Activated CD8-positive, alpha-beta memory T cell treated with anti-CD3 and anti-CD28 coated beads for 36 hours (primary cell): ENCODE results near the gene CORO2B. TPM values are rescaled to one million over a fixed set of nuclear protein-coding genes. Genes with fewer than 3 reads are reported as not detected.

Source experiments
- CTCF ChIA-PET: fragments of 350-600 bp; sonication (Branson Sonifier 250); formaldehyde crosslinking; loops from one replicate; lab custom pipeline; 2021; ENCODE audit warnings: antibody characterized with exemption; lab: Charles Lee
- POLR2A ChIA-PET: fragments of 350-600 bp; sonication (Branson Sonifier 250); formaldehyde crosslinking; loops from one replicate; lab custom pipeline; 2021; ENCODE audit warnings: antibody characterized with exemption; lab: Charles Lee
- total RNA-seq, 2 experiments: library from RNA; stranded (reverse); gene quantifications; one replicate each; pipeline ENCODE4 v1.2.3, GENCODE V29; 2021

CORO2B gene
- total RNA-seq, 2 experiments from 2014 or later, result 0.08 TPM; not detected in 1

DNA sequence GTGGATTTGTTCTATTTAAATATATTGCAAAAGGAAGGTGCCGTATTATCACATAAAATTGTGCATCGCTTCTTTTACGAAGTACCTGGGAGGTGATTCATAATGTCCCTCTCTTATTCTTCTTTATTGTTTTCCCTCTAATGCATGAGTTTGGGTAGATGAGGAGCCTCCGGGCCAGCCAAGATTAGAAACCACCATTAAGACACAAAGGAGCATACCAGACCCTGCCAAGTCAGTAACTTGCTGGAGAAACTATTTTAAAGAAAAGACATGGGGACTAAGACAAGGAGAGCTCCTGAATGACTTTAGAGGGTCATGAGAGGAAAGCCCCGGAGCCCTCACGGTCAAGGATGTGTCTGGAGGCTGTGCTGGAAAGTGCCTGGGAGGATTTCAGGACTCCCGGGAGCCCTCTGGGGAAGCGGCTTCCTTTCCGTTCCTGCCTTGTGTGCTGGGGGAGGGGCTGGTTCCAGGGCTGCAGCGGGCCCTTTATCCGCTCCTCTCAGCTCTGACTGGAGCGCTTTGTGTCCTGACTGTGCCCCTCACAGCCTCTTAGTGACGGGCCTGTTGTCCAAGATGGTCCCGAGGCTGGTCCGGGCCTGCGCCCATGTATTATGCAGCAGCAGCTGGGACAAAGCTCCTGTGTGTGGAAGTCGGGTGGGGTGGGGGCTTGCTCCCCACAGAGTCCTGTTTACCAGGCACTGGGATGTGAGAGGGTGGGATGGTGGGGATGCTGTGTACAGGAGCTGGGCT lies 35.7 kb downstream of the CORO2B start:
- CTCF ChIA-PET, result no interaction called here
- POLR2A ChIA-PET, result no interaction called here

DNA sequence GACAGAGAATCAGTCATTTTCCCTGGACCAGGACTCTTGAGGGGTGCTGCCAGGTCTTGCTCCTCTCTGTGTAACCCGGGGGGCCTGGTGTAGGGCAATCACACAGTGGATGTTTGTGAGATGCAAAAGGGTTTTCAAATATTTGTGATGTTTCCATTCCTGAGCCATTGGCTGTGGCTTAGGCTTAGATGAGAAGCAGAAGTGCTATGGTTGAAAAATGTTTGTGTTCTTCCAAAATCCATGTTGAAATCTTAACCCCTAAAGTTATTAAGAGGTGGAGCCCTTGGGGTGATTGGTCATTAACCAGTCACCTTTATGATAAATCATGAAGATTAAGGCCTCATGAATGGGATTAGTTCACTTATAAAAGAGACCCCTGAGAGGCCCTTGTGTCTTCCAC lies 36.5 kb downstream of the CORO2B start:
- CTCF ChIA-PET, result no interaction called here
- POLR2A ChIA-PET, result no interaction called here

DNA sequence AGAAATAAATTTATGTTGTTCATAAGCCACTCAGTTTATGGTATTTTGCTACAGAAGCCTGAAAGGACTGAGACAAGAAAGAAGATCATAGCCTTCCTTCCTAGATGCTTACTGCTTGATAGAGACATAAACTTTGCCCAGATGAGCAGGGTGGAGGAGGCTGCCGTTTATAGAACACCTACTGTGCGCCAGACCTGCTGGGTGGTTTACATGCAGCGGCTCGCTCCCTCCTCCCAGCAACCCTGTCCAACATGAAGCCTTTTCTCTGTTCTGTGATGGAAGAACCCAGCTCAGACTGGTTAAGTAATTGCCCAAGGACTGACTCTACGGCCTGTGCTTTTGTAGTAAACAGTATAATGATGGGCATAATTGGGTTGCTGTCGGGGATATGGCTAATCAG lies 37.0 kb downstream of the CORO2B start:
- ChIA-PET CTCF (no interaction called here), POLR2A (no interaction called here)

DNA sequence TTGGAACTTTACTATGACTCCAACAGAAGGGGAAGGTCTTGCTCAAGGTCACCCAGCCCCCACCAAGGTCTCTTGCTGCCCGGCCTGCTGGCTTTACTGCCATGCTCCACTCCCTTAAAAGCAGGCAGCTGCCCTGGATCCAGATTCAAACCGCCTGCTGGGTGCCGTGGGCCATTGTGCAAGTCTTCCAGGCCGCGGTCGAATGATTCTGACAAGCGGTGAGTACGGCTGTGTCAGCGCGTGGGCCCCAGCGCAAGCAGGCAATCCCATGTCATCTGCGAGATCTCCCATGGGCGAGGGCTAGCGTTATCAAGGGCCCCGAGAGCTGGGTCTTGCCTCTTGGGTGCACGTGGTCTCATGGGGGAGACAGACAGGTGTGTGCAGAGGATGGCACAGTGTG lies 37.6 kb downstream of the CORO2B start:
- ChIA-PET CTCF (no interaction called here), POLR2A (no interaction called here)

DNA sequence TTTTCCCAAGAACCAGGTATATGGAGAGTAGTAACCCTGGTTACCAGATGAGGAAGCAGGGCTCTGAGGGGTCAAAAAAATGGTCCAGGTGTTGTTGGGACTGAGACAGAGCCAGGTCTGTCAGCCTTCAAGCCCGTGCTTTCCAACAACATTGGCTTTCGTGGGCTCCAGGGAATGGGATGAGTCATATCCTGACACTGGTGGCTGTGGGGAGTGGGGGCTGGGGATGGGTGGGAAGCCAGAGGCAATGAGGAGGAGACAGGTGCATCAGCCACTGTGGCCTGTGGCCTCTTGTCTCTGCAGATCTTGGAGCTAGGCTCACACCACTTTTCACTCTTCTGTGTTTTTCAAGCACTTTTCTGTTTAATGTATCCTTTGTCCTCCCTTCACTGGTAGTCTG lies 38.2 kb downstream of the CORO2B start:
- ChIA-PET CTCF (no interaction called here), POLR2A (no interaction called here)

DNA sequence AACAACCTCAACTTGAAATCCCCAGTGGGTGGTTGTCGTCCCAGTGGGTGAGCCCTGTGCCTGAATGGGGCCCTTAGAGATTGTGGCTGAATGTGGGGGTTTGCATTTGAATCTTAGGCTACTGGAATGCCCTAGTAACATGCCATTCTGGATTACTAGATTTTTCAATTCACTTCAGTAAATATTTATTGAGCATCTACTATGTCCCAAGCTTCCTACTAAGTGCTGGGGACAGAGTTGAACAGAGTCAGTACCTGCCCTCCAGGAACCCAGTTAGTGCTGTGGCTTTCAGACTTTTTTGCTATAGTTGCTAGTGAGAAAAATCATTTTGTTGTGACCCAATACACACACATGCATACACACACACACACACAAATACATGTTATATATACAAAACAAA lies 39.0 kb downstream of the CORO2B start:
- ChIA-PET CTCF (no interaction called here), POLR2A (no interaction called here)

DNA sequence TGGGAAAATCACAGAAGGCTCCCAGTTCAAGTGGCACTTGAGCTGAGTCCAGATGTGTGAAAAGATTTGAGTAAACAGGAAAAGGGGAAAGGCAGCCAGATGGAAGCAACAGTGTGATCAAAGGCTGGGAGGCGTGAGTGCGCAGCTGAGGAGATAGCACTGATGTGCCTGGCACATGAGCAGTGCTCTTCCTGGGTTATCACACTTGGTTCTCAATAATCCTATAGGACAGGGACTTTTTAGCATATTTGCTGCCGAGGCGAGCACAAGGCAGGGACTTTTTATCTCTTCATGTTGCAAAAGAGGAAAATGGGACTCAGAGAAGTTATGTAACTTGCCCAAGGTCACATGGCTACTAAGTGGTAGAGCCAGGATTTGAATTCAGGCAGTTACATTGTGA lies 39.6 kb downstream of the CORO2B start:
- ChIA-PET POLR2A (no interaction called here), CTCF (no interaction called here)

DNA sequence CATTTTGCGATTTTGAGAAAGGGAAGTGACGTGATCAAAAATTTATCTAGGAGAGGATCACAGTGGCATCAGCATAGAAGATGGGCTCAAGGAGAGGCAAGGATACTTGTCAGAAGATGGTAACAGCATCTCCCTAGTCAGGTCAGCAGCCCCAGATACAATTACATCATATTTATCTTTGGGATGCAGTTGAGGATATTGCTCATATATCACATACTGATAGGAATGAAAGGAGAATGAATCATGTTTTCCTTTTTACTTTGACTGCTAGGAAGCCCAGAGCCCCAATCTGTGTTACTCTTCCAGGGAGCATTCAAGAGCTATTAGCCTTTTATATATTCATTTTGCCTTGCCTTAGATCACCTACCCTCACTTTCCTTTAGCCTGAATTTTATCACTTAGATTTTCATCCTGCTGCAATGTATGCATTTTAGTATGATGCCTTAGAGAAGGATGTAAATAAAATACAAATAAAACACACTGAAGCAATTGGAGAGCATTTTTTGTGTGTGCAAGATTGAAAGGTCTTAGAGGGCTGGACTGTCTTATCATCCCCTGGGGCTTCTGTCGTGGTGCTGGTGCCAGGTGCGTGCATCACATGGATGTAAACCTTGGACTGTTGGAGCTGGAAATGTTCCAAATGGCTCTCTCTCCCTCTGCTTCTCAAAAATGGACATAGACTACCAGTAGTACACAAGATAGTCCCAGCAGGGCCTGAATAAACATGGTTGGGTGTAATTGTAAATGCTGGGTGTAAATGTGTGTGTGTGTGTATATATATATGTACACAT lies 40.3 kb downstream of the CORO2B start:
- CTCF ChIA-PET, result no interaction called here
- POLR2A ChIA-PET, result no interaction called here

DNA sequence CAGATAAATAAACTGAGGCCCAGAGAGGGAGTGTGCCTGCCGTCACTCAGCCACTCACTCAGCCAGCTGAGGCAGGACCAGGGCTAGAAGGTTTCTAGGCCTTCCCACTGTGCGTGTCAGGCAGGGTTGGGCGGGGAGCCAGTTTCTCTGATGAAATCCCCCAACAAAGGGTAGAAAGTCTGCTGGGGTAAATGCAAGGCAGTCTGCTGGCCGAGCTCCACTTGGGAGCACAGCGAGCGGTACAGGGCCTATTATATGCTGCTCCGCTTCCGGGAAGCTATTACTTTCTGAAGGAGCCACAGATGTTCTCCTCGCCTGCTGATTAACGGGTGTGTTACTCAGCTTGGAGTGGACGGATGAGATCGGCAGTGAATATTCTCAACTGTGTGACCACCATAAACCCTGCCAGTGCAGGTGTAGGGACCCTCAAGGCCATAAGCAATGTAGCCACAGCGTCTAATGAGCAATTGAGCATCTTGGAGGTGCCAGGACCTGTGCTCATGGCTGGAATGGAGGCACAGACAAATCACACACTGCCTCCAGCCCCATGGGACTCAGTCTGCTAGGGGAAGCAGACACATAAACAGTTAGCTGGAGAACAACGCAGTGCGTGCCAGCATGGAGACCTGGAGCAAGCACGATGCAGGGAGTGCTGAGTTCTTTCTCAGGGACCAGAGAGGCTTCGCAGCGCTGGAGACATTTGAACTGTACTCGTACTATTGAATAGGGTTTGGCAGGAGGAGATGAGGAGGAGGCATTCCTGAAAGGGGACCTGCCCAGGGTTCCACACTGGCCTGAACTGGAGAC lies 42.1 kb downstream of the CORO2B start:
- POLR2A ChIA-PET, result no interaction called here
- CTCF ChIA-PET, result interaction anchor here (1.5 kb wide), 1 partner anchor 12 kb away, joined by 3 read pairs; no protein-coding TSS in a partner anchor

DNA sequence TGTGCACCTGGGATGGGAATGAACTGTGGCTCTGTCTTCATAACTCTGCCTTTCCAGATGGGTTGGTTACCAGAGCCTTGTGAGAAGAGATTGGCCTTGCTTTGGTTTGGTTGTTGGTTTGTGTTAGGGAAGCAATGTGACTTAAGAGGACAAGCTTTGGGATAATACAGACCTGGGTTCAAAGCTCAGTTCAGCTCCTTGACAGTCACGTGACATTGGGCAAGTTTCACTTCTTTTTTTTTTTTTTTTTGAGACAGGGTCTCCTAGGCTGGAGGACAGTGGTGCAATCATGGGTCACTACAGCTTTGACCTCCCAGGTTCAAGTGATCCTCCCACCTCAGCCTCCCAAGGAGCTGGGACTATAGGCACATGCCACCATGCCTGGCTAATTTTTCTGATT lies 42.7 kb downstream of the CORO2B start:
- CTCF ChIA-PET, result interaction anchor here (1.5 kb wide), 1 partner anchor 11 kb away, joined by 3 read pairs; no protein-coding TSS in a partner anchor

DNA sequence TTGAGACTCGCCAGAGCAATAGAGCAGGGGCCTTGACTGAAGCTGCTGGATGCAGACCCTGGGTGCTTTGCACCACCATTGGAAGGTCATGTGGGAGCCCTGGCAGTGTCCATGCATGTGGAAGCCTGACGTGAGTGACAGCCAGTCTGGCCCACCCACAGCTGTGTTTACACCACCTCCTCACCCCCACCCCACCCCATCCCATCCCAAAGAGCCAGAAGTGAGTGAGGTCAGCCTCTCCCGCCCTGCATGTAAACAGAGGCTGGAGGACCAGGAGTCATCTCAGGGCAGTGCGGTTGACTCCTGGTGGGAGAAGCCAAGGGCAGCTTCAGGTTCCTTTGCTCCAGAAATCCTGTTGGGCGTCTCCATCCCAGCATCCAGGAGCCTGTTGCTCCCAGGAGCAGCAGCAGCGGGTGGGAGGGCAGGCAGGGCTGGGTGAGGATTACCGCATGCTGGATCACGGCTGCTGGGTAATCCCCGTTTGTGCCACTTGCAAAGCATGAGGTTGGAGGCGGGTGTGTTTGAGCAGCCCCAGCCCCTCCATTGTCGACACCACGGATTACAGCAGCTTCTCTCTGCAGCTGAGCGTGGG lies 44.6 kb downstream of the CORO2B start:
- ChIA-PET CTCF (no interaction called here), POLR2A (no interaction called here)

More for the DNA sequence above, 42.7 kb downstream of the CORO2B start:
- POLR2A ChIA-PET, result no interaction called here

DNA sequence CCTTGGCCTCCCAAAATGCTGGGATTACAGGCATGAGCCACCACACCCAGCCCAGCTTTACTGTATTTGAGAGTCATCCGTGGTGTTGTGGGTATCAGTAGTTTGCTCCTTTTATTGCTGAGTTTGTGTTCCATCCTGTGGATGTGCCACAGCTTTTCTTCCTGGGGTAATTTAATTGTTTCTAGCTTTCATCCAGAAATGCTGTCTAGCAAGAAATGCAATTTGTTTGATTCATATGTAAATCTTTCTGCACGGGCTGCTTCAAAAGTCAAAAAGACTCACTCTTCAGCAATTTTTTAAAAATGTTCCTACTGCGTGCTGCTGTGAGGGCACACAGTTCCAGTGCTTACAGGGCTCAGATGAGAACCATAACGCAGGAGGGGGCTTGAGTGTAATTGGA lies 47.1 kb downstream of the CORO2B start:
- ChIA-PET CTCF (no interaction called here), POLR2A (no interaction called here)

DNA sequence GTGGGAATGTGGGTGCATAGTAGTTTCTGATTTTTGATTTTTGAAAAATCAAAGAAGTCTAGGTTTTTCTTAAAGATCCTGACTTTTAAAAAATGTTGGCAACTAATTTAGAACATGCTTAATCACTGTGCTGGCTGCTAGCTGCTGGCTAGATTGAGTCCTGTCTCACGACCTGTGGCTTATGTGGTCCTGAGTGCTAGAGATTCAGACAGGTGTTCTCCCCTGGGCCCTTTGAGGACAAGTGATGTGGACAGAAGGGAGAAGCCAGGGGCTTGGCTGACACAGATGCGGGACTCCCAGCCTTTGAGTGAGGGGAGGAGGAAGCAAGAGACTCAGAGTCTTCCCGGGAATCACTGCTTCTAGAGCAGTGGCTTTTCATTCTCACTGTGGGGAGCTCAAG lies 47.5 kb downstream of the CORO2B start:
- ChIA-PET CTCF (no interaction called here), POLR2A (no interaction called here)

DNA sequence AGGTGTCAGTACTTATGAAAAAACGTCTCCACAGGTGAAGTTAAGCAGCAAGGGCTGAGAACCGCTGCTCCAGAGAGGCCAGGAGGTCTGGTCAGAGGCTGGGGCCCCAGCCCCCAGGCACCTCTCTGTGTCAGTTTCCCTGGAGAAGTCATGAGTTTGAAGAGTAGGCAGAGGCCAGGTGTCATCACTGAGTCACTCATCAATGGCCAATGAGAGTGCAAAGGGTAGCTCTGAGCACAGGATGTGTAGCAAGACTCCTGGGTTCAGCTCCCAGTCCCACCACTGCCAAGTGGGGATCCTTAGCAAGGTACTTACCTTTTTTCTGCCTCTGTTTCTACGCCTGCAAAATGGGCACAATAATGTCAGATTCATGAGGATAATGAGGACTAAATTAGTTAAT lies 47.9 kb downstream of the CORO2B start:
- ChIA-PET POLR2A (no interaction called here), CTCF (interaction anchor here (1.3 kb wide), 1 partner anchor 47 kb away, joined by 3 read pairs; no protein-coding TSS in a partner anchor)

DNA sequence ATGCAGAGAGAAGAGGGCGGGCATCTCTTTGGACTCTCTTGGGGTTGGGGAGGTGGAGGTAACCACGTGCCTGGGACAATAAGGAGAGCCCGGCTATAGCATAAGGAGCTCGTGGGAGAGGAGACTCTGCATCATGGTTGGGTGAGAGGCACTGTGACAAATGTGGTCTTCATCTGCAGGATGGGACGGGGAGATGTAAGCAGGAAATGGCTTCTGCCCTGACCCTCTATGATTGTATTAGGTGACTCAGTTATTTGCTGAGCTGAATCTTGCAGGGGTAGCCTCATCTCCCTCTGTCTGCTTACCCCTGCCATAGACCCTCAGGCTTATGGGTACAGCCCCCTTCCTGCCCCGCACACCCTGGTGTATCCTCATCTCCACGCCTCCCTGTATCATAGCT lies 48.7 kb downstream of the CORO2B start:
- POLR2A ChIA-PET, result no interaction called here
- CTCF ChIA-PET, result interaction anchor here (1.3 kb wide), 1 partner anchor 46 kb away, joined by 3 read pairs; no protein-coding TSS in a partner anchor

DNA sequence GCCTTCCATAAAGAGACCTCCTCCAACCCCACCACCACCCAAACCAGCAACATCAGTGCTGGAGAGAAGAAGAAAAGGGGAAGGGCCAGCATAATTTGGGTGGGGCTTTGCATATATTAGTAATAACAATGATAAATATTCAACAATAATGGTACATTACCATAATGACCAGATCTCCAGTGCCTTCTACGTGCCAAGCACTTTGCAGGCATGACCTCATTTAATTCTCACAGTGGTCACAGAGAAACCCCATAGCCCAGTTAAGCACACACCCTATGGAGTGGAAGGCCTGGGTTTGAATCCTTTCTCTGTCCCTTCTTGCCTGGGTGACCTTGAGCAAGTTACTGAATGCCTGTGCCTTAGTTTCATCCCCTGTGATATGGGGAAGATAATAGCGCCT lies 49.2 kb downstream of the CORO2B start:
- ChIA-PET CTCF (interaction anchor here (1.3 kb wide), 1 partner anchor 46 kb away, joined by 3 read pairs; no protein-coding TSS in a partner anchor), POLR2A (no interaction called here)

DNA sequence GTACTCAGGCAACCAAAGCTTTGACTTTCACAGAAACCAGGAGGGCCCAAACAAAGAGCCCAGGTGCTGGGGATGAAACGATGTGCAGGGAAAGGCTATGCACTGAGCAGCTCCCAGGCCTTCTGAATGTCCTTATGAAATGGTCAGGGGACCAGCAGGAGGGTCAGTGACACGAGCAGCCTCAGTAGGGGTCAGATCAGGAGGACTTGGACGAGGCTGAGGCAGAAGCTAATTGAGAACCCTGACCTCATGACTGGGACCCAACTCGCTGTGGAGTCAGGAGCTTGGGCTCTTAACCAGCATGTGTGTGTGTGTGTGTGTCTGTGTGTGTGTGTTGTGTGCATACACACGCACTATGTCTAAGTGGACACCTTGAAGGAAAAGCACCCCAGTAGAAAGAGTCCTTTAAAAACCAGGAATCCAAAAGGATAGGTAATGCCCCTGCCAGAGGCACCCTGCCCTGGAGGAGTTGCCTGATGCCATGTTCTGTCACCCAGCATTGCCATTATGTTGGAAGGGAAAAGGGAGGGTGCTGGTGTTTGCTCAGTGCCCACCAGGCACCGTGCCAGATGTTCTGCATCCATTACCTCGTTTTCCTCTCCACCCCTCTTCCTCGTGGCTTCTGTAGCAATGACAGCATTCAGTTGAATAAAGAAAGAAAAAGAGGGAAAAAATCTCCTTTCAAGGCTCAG lies 50.9 kb downstream of the CORO2B start:
- ChIA-PET CTCF (no interaction called here), POLR2A (no interaction called here)

DNA sequence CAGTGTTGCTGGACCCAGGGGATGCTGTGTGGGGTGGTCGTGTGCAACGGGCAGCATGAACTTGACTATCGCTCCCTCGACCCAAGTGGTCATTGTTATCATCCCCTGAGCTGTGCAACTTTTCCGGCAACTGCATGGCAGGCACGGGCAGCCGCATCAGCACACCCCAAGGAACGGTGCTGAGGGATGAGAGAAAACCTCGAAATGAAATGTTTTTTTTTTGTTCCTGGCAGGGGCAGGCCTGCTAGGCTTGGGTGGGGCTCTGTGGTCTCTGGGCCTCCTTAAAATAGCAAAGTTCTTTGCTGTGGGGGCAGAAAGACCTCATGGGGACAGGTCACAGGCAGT lies 51.4 kb downstream of the CORO2B start:
- CTCF ChIA-PET, result no interaction called here
- POLR2A ChIA-PET, result no interaction called here

DNA sequence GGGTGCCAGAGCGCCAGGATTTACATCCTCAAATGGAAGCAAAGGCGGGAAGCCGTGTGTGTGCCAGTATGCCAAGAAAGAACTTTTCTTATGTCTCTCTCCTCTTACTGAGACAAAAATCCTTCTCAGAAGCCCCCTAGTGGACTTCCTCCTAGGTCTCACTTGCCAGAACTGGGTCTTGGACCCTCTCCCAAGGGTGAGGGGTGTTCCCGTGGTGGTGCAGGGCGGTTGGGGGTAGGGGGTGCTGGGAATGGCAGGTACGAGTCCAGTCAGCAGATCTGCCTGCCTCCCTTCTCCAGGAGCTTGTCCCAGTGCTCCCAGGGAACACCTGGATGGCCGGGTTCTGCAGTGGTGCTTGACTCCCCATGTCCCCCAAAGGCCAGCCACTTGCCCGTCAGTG lies 52.0 kb downstream of the CORO2B start:
- ChIA-PET POLR2A (no interaction called here), CTCF (no interaction called here)
